GM19025 (cell line): ENCODE measurements around the gene ACACB.

Experiments used
- ATAC-seq: cut with Tn5 transposase; IDR thresholded peaks from one replicate; pipeline ENCODE4 v1.9.1; 2021; ENCODE audit warnings: mild to moderate bottlenecking, low read depth, moderate library complexity; ENCODE audit not compliant: unreplicated experiment

The ACACB gene

DNA sequence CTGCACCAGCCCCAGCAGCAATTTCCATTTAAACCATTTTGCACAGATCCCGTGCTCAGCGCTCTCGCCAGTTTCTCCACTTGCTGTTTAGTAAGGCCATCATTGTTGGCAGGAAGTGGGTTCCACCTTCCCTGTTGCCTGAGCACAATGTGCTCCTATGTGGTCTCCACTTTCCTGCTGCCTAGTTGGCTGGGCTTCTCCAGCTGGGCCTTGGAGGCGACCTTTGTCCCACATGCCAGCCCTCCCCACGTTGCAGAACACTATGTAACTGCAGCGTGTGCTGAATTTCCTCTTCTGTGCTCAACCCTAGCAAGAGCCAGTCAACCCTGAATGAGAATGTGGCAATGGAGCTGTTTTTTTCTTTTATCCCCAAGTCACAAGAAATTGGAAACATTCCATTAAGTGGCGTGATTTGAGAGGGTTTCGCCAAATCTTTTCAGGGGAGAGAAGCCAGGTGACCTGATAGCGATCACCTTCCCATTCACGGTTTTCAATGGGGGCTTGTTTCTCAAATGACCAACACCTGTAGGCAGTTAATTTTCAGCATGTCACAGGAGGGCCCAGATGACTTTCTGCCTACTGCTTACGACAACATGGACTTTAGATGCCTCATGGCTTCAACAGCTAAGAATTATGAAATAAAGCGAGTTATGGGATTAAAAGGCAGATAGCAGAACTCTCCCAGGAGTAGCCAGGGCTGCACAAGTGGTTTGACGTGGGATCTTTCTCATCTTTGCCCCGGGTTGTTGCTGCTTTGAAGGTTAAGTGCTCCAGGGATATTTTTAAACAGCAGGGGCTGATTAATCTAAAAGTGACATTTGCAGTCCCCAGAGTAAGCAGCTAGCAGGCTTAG lies at the start of gene ACACB:
Gene ACACB (plus strand): TSS at position 830 of the 853 bp plus-strand sequence. CDS start 22,819 bp downstream, outside the sequence.
- no peak for ATAC-seq

DNA sequence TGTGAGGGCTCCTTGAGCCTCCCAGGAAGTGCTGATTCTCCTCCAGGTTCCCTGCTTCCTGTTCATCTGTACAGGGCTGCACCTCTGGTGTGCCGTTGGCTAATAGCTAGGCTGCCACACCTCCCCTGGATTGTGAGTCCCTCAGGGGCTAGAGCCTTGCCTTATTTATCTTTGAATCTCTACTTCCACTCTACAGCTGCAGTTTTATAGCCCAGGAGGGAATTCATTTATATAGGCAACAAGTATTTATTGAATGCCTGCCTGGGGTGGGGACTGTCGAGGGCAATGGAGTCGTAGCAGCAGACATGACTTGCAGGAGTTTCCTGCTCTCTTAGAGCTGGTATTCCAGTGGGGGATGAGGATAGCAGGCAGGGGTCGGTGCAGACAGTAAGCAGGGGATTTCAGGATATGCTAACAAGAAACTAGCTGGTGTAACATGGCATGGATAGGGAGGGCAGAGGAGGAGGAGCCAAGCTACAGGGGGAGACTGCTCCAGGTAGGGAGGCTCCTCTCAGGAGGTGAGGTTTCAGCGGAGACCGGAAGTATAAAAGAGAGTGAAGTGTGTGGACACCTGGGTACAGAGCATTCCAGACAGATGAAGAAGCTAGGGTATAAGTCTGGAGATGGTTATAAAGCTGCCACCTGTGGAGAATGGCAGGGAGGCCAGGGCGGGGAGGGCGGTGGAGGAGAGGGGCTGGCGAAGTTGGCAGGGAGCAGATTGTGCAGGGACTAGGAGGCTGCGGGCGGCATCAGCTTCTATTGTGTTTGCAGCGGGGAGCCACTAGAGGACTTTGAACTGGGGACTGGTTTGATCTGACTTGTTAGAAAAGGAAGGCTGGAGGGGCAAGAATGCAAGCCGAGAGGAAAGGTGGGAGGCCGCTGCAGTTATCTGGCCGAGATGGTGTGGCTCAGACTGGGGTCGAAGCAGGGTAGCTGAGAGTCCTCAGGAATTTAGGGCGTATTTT lies 46.8 kb upstream of the ACACB start:
- ATAC-seq: no peak

DNA sequence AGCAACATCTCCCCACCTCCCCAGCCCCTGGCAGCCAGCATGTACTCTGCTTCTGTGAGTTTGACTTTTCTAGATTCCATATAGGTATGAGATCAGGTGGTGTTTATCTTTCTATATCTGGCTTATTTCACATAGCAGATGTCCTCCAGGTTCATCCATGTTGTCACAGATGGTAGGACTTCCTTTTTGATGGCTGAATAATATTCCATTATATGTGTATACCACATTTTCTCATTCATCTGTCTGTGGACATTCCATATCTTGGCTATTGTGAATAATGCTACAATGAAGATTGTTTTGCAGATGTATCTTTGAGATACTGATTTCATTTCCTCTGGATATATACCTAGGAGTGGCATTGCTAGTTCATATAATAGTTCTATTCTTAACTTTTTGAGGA lies 41.5 kb upstream of the ACACB start:
- ATAC-seq: no peak

DNA sequence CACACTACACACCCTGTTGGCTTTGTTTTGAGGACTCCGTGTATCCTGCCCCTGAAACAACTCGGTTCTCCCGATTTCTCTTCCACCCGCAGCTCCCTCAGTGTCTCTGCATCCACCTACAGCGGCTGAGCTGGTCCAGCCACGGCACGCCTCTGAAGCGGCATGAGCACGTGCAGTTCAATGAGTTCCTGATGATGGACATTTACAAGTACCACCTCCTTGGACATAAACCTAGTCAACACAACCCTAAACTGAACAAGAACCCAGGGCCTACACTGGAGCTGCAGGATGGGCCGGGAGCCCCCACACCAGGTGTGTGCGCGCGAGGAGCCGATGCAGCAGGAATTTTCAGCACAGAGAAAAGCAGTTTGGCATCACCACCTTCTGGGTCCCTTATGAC lies 33.6 kb upstream of the ACACB start:
- ATAC-seq: no peak

DNA sequence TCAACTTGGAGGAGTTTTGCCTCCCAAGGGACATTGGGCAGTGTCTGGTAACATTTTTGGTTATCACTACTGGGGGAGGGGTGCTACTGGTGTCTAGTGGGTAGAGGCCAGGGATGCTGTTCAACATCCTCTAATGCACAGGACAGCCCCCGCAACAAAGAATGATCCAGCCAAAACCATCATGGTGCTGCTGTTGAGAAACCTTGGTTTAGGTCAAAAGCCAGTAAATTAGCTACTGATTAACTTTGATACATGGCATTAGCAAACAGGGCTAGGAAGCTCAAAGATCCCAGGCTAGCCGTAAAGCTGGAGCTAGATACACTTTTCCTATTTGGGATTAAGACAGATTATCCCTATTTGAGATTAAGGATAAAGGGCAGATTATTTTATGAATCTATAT lies 32.0 kb upstream of the ACACB start:
- no peak for ATAC-seq

DNA sequence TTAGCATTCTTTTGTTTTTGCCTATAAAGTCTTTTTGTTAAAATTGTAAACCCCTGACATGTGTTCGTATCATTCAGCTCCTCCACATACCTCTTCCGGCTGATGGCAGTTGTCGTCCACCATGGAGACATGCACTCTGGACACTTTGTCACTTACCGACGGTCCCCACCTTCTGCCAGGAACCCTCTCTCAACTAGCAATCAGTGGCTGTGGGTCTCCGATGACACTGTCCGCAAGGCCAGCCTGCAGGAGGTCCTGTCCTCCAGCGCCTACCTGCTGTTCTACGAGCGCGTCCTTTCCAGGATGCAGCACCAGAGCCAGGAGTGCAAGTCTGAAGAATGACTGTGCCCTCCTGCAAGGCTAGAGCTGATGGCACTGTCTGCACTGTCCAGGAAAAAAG lies 30.8 kb upstream of the ACACB start:
- no peak for ATAC-seq

DNA sequence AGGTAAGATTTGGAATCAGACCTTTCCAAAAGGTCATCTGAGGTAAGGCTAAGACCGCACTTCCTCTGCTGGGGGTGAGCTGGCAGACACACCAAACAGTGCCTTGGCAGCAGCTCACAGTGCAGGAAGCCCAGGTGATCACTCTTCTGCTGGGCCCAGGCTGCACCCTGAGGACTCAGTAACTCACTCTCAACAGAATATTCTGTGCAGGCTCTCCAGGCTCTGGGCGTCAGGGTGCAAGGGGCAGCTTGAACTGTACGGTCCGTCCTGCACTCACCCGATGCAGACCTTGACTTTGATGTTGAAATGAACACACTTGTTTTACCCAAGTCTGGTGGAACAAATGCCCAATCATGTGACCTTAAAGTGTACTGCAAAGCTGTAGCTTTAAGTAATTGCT lies 29.1 kb upstream of the ACACB start:
- no peak for ATAC-seq

DNA sequence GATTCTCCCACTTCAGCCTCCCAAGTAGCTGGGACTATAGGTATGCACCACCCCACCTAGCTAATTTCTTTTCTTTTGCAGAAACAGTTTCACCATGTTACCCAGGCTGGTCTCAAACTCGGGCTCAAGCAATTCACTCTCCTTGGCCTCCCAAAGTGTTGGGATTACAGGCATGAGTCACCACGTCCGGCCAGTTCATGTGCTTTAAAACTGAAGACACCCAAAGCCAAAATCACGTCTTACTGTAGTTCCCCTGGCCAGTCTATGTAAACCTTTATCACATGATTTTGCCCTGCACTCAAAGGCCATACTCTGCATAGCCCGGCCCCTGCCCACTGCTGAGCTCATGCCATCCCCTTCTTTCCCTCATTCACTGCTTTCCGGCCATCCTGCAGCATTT lies 27.6 kb upstream of the ACACB start:
- no peak for ATAC-seq

DNA sequence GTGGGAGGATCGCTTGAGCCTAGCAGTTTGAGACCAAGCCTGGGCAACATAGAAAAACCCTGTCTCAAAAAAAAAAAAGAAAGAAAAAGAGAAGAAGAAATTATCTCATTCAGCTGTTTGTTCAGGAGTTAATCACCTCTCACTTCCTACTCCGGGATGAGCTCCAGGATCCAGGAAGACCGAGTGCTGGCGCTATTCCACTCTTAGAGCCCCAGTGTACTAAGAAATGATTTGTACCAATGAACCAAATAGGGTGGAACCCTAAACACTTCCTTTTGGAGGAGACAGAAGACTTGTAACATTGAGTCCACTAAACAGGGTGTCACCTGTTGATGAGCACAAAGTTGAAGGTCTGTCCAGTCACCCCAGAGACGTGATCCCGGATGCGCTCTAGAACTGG lies 26.7 kb upstream of the ACACB start:
- no peak for ATAC-seq

DNA sequence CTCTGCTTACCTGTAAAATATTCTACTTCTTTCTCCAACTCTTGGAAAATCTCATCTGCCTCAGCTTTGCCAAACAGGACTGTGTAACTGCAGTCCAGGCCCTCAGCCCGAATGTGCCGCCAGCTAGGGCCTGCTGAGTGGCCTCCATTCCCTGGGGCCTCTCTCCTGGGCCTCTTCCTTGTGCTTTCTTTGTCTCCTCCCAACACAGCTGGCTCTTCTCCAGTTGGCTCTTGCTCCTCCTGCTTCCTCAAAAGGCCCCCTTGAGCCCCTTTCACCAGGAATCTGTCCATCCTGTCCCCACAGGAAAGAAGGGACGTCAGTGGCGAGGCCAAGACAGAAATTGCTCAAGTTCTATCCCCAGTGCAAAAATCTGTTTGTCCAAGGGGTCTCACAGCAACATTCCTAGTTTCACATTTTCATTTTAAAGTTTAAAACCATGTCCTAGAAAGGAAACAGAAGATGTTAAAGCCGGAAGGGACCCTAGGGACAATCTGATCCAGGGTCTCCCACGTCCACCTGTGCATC lies 23.8 kb upstream of the ACACB start:
- ATAC-seq: no peak

DNA sequence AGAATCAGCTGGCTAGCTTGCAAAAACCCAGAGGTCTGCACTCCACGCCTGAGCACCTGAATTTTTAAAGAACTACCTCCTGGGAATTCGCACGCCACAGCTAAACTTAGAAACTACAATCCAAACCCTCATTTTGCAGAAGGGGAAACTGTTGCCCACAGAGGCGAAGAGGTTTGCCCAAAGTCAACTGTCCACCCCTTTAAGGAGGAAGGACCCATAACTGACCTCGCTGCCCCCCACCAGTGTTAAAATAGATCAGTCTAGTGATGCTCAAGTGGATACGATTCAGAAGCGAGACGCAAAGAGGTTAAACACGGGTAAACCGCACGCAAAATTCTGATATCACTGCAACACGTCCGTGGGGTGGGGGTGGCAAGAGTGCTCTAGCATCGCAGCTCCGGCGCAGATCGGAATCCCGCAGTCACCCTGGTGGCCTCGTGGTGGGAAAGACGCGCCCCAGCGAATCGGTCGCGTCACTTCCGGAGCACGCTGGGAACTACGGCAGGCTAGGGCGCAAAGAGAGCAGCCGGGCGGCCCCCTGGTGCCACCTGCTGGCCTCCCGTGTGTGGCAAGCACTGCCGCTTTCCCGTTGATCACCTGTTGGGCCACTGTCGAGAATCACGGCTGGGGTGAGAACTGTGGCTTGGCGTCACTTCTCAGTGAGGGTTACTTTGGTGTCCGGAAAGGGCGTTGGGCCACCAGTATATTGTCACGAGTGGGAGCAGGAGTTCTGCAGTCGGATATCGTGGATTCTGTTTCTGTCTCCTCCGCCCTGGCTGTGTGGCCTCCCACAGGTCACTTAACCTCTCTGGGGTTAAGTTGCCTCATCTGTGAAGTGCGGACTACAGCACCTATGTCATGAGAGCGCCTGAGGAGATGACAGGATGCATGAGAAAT lies 23.1 kb upstream of the ACACB start, which contains the start of gene ALKBH2:
Gene ALKBH2 (minus strand): TSS at position 451 of the 897 bp plus-strand sequence. CDS start 686 bp downstream, outside the sequence.
- peak; percentile 63 for ATAC-seq

DNA sequence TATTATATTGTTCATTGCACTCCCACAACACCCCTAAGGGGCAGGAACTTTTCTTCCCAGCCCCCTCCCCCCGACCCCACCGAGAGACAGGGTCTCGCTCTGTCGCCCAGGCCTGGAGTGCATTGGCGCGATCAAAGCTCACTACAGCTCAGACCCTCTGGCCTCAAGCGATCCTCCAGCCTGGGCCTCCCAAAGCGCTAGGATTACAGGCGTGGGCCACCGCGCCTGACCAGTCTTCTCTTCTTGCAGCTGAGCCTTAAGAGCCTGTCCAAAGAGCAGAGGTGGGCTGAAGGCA lies 19.3 kb upstream of the ACACB start:
- no peak for ATAC-seq

DNA sequence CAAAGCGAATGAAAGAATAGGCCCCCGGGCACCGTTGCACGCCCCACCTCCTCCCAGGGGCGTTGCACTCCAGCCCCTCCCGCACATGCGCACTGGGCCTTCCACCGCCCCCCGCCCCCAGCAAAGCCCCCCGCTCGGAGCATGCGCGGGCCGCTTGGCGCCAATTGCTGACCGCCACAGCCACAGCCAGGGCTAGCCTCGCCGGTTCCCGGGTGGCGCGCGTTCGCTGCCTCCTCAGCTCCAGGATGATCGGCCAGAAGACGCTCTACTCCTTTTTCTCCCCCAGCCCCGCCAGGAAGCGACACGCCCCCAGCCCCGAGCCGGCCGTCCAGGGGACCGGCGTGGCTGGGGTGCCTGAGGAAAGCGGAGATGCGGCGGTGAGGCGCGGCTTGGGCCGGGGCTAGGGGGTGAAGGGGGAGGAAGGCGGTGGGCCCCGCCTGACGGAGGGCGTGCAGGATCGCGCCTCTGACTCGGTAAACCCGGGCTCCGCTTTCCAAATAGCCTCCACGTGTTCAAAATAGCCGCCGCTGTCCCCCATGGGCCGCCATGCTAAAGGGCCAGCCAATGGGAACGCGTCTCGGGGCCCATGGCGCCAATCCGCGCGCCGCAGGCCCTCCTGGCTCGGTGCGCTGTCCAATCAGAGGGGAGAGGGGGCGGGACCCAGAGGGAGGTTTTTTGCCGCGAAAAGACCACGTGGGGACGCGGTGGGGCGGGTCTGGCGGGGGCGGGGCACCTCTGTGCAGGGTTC lies 18.8 kb upstream of the ACACB start, which contains the start of gene UNG:
Gene UNG (plus strand): TSS at position 163 of the 748 bp plus-strand sequence. CDS start 83 bp downstream, at position 246.
- ATAC-seq: peak; percentile 91

DNA sequence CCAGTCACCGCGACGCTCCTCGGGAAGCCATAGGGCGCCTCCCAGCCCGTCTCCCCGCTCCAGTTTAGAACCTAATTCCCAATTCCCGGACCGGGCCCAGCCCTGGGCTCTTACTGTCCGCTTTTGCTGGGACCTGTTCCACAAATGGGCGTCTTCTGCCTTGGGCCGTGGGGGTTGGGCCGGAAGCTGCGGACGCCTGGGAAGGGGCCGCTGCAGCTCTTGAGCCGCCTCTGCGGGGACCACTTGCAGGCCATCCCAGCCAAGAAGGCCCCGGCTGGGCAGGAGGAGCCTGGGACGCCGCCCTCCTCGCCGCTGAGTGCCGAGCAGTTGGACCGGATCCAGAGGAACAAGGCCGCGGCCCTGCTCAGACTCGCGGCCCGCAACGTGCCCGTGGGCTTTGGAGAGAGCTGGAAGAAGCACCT lies 18.2 kb upstream of the ACACB start:
- peak; percentile 23 for ATAC-seq

DNA sequence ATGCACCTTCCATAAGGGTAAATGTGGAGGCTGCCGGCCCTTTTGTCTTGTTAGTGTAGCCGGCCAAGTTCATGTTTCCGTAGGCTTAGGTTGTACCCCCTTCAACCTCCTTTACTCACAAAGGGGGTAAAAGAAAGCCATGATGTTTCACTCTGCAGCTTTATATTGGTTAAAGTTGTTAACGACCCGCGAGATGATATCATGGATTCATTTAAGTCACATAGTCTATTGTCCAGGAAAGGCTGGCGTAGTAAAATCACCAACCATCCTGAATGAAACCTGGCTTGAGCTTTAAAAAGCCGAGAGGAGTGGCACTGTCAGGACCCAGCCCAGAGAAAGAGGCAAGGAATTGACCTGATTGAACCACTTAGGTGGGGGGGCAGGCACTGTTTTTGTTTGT lies 17.7 kb upstream of the ACACB start:
- ATAC-seq: no peak

DNA sequence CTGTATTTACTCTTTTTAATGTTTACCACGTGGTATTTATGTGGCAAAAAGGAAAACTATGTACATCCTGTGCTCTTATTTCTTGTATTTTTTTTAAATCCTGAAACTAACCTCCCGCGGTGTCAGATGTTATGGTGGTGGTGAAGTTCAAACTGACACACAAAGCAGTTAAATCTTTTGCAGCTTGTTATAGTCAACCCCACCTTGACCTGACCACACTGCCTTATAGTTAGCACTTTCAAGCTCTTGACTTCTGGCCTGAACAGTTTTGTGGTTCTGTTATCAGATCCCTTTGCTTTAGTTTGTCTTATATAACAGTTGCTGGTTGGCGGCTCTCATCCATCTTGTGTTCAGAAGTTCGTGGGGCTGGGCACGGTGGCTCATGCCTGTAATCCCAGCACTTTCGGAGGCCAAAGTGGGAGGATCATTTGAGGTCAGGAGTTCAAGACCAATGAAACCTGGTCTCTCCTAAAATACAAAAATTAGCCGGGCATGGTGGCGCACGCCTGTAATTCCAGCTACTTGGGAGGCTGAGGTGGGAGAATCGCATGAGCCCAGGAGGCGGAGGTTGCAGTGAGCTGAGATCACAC lies 16.9 kb upstream of the ACACB start:
- no peak for ATAC-seq

DNA sequence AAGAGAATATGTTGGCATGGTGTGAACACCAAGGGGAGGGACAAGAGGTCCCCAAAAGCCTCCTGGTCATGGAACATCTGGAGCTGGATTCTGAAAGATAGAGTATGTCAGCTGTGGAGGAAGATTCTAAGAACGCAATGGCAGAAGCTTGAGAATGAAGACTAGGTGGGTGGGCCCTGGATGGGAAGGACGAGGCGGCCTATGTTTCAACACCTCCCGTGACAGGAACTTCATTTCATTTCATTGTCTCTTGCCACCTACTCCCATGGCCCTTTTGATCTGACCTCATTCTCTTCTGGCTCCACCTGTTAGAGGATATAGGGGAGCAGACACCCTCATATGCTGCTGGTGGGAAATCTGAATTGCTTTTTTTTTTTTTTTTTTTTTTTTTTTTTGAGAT lies 15.6 kb upstream of the ACACB start:
- no peak for ATAC-seq

DNA sequence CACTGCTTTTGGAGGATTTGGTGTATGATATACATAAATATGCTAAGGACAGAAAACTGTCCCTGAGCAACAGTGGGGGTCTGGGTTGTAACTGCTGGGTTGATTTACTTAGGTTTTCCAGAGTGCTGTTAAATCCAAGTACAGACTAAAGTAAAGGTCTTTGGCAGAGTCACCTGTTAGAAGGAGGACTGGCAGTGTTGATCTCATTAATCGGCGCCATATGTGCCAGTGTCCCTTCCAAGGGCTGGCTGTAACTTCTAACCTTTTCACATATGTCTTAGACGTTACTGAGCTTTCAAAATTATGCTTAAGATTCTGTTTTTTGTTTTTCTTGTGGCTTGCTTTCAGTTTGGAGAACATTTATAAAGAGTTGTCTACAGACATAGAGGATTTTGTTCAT lies 13.9 kb upstream of the ACACB start:
- no peak for ATAC-seq

DNA sequence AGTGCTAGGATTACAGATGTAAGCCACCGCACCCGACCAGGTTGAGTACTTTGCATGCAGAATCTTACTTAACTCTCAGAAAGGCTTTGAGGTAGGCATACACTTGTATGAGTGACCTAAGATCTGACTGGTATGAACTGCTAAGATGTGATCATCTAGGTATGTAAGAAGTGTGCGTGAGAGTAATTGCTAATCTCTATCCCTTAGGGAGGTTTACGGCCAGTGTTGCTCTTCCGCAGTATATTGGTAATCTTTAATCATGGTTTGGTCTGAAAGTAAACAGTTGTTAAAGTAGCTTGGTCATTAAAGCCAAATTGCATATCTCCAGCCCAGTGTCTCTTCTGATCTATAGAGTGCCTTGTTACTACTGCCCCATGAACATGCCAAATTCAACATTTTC lies 11.2 kb upstream of the ACACB start:
- ATAC-seq: no peak
